Skeletal muscle satellite cell (primary cell): Measurements from ENCODE around the gene SEMA4D.

Source experiments
- H3K27me3 ChIP-seq: 2 replicates; pipeline ENCODE4 v1.7.0; 2013; ENCODE audit warnings: low read length; ENCODE audit not compliant: control insufficient read depth, insufficient read depth
- H3K36me3 ChIP-seq: 2 replicates; pipeline ENCODE4 v1.7.0; 2013; ENCODE audit warnings: mild to moderate bottlenecking, control low read depth, low read length; ENCODE audit not compliant: insufficient read depth
- H3K4me1 ChIP-seq: 2 replicates; pipeline ENCODE4 v1.7.0; 2013; ENCODE audit warnings: low read length; ENCODE audit not compliant: control insufficient read depth, insufficient read depth
- H3K4me2 ChIP-seq: 2 replicates; pipeline ENCODE4 v1.7.0; 2013; ENCODE audit warnings: mild to moderate bottlenecking, low read length
- H3K4me3 ChIP-seq: 2 replicates; pipeline ENCODE4 v1.7.0; 2013; ENCODE audit warnings: low read length
- H3K9ac ChIP-seq: 2 replicates; pipeline ENCODE4 v1.7.0; 2013; ENCODE audit warnings: mild to moderate bottlenecking, low read depth, low read length, moderate library complexity
- H3K9me3 ChIP-seq: replicated peaks from 2 replicates; pipeline ENCODE4 v1.7.0; 2013; ENCODE audit warnings: mild to moderate bottlenecking, control low read depth, low read length

The SEMA4D gene

GRCh38 chr9:89383721-89384300 is 114.1 kb downstream of the SEMA4D start:
- no peaks in the 10 kb centered on the region for H3K9me3 ChIP-seq
- H3K36me3 ChIP-seq: no peaks in the 10 kb centered on the region
- no peak overlapping the region for H3K4me3 ChIP-seq
- H3K27me3 ChIP-seq: no peaks in the 10 kb centered on the region
- H3K9ac ChIP-seq: no peak overlapping the region
- H3K4me1 ChIP-seq: no peaks in the 10 kb centered on the region
- H3K4me2 ChIP-seq: no peak overlapping the region

- Histone ChIP-seq H3K4me1 (no peaks in the 10 kb centered on the region), H3K36me3 (no peaks in the 10 kb centered on the region), H3K27me3 (no peaks in the 10 kb centered on the region), H3K4me2 (no peak overlapping the region), H3K9ac (no peak overlapping the region), H3K9me3 (no peaks in the 10 kb centered on the region), H3K4me3 (no peak overlapping the region)
These were observed 114.7 kb downstream of the SEMA4D start for GRCh38 chr9:89383030-89383720.

- Histone ChIP-seq H3K9me3 (no peaks in the 10 kb centered on the region), H3K4me3 (no peak overlapping the region), H3K9ac (no peak overlapping the region), H3K36me3 (no peaks in the 10 kb centered on the region), H3K4me2 (no peak overlapping the region), H3K27me3 (no peaks in the 10 kb centered on the region), H3K4me1 (no peaks in the 10 kb centered on the region)
These were observed 115.6 kb downstream of the SEMA4D start for GRCh38 chr9:89382026-89382986.

GRCh38 chr9:89381308-89381609 is 116.7 kb downstream of the SEMA4D start:
- H3K9me3 ChIP-seq: no peaks in the 10 kb centered on the region
- H3K4me3 ChIP-seq: no peak overlapping the region
- no peaks in the 10 kb centered on the region for H3K4me1 ChIP-seq
- H3K36me3 ChIP-seq: no peaks in the 10 kb centered on the region
- H3K9ac ChIP-seq: no peak overlapping the region
- H3K4me2 ChIP-seq: no peak overlapping the region
- no peaks in the 10 kb centered on the region for H3K27me3 ChIP-seq

- Histone ChIP-seq H3K4me3 (no peak overlapping the region), H3K4me2 (no peak overlapping the region), H3K36me3 (no peaks in the 10 kb centered on the region), H3K4me1 (no peaks in the 10 kb centered on the region), H3K9me3 (no peaks in the 10 kb centered on the region), H3K27me3 (no peaks in the 10 kb centered on the region), H3K9ac (no peak overlapping the region)
These were observed 117.2 kb downstream of the SEMA4D start for GRCh38 chr9:89380437-89381307.

- Histone ChIP-seq H3K9ac (no peak overlapping the region), H3K4me2 (no peak overlapping the region), H3K27me3 (no peaks in the 10 kb centered on the region), H3K4me1 (no peaks in the 10 kb centered on the region), H3K4me3 (no peak overlapping the region), H3K36me3 (no peaks in the 10 kb centered on the region), H3K9me3 (no peaks in the 10 kb centered on the region)
These were observed 118.3 kb downstream of the SEMA4D start for GRCh38 chr9:89379508-89380115.

GRCh38 chr9:89379031-89379430 is 118.9 kb downstream of the SEMA4D start:
- Histone ChIP-seq H3K4me1 (no peaks in the 10 kb centered on the region), H3K4me3 (no peak overlapping the region), H3K4me2 (no peak overlapping the region), H3K36me3 (no peaks in the 10 kb centered on the region), H3K9ac (no peak overlapping the region), H3K27me3 (no peaks in the 10 kb centered on the region), H3K9me3 (no peaks in the 10 kb centered on the region)

GRCh38 chr9:89378541-89378940 is 119.4 kb downstream of the SEMA4D start:
- Histone ChIP-seq H3K4me1 (no peaks in the 10 kb centered on the region), H3K9me3 (no peaks in the 10 kb centered on the region), H3K4me2 (no peak overlapping the region), H3K27me3 (no peaks in the 10 kb centered on the region), H3K4me3 (no peak overlapping the region), H3K36me3 (no peaks in the 10 kb centered on the region), H3K9ac (no peak overlapping the region)

- Histone ChIP-seq H3K27me3 (no peaks in the 10 kb centered on the region), H3K4me1 (no peaks in the 10 kb centered on the region), H3K4me2 (no peak overlapping the region), H3K36me3 (no peaks in the 10 kb centered on the region), H3K4me3 (no peak overlapping the region), H3K9me3 (no peaks in the 10 kb centered on the region), H3K9ac (no peak overlapping the region)
These were observed 120.5 kb downstream of the SEMA4D start for GRCh38 chr9:89377411-89377810.

GRCh38 chr9:89376741-89377351 is 121.1 kb downstream of the SEMA4D start:
- no peaks in the 10 kb centered on the region for H3K4me1 ChIP-seq
- no peaks in the 10 kb centered on the region for H3K36me3 ChIP-seq
- no peaks in the 10 kb centered on the region for H3K9me3 ChIP-seq
- no peaks in the 10 kb centered on the region for H3K27me3 ChIP-seq
- H3K9ac ChIP-seq: no peak overlapping the region
- no peak overlapping the region for H3K4me2 ChIP-seq
- no peak overlapping the region for H3K4me3 ChIP-seq
